Activated CD4-positive, alpha-beta T cell treated with anti-CD3 and anti-CD28 coated beads, Interleukin-2, amount 10 ng/mL, durations not matched to agents 7 days and 5 days (primary cell): Measurements from ENCODE around the gene GALNT12. TPM values are rescaled to one million over a fixed set of nuclear protein-coding genes. Genes with fewer than 3 reads are reported as not detected.
A peak's percentile ranks its signal among the peaks of the same experiment; 100 is the strongest.

Experiments
- CTCF ChIA-PET: fragments of 350-600 bp; sonication (Branson Sonifier 250); formaldehyde crosslinking; loops from one replicate; lab custom pipeline; 2021; ENCODE audit warnings: antibody characterized with exemption; lab: Charles Lee
- POLR2A ChIA-PET: fragments of 350-600 bp; sonication (Branson Sonifier 250); formaldehyde crosslinking; loops from one replicate; lab custom pipeline; 2021; ENCODE audit warnings: antibody characterized with exemption; lab: Charles Lee
- DNase-seq: peaks from one replicate; pipeline ENCODE4 v3.0.0-alpha.2; 2020
- H3K27ac Mint-ChIP-seq: one replicate; pipeline ENCODE4 v1.8.0; 2021; ENCODE audit warnings: mild to moderate bottlenecking, moderate library complexity, mixed read lengths
- H3K27me3 Mint-ChIP-seq: one replicate; pipeline ENCODE4 v1.8.0; 2021; ENCODE audit warnings: mixed read lengths
- H3K36me3 Mint-ChIP-seq: one replicate; pipeline ENCODE4 v1.8.0; 2021; ENCODE audit warnings: low read depth, mixed read lengths
- H3K4me1 Mint-ChIP-seq: one replicate; pipeline ENCODE4 v1.8.0; 2021; ENCODE audit warnings: mixed read lengths
- H3K4me3 Mint-ChIP-seq: one replicate; pipeline ENCODE4 v1.8.0; 2021; ENCODE audit warnings: mild to moderate bottlenecking, moderate library complexity, mixed read lengths
- H3K9me3 Mint-ChIP-seq: one replicate; pipeline ENCODE4 v1.8.0; 2021; ENCODE audit warnings: mixed read lengths
- total RNA-seq, 2 experiments: library from RNA; stranded (reverse); gene quantifications; one replicate each; pipeline ENCODE4 v1.2.3, GENCODE V29; 2021

Gene GALNT12
- total RNA-seq, 2 experiments from 2014 or later = 9.7 to 10.1 TPM

GRCh38 chr9:98861781-98862504, 54.5 kb downstream of the GALNT12 start:
- ChIA-PET POLR2A (no interaction called here), CTCF (interaction anchor here (0.7 kb wide), 1 partner anchor 410 kb away, joined by 3 read pairs; no protein-coding TSS in a partner anchor)
- Mint-ChIP-seq H3K4me3 (no peak overlapping the region), H3K9me3 (no peaks in the 10 kb centered on the region), H3K27me3 (peaks cover 15% of the 10 kb centered on the region), H3K4me1 (no peaks in the 10 kb centered on the region), H3K36me3 (no peaks in the 10 kb centered on the region), H3K27ac (no peak overlapping the region)
- DNase-seq = no peak

- no peaks in the 10 kb centered on the region for H3K4me1 Mint-ChIP-seq
- ChIA-PET CTCF (no interaction called here), POLR2A (no interaction called here)
- peak overlapping the region; percentile 7 for H3K27ac Mint-ChIP-seq
- no peak overlapping the region for H3K4me3 Mint-ChIP-seq
- H3K27me3 Mint-ChIP-seq = peaks cover 13% of the 10 kb centered on the region
- H3K36me3 Mint-ChIP-seq = no peaks in the 10 kb centered on the region
- DNase-seq = no peak
- H3K9me3 Mint-ChIP-seq = no peaks in the 10 kb centered on the region
These were observed 55.5 kb downstream of the GALNT12 start for GRCh38 chr9:98862936-98863335.

- H3K4me1 Mint-ChIP-seq = no peaks in the 10 kb centered on the region
- H3K27ac Mint-ChIP-seq = no peak overlapping the region
- no peak overlapping the region for H3K4me3 Mint-ChIP-seq
- H3K36me3 Mint-ChIP-seq = no peaks in the 10 kb centered on the region
- H3K9me3 Mint-ChIP-seq = no peaks in the 10 kb centered on the region
- no peak for DNase-seq
- POLR2A ChIA-PET = no interaction called here
- peaks cover 13% of the 10 kb centered on the region for H3K27me3 Mint-ChIP-seq
- CTCF ChIA-PET = no interaction called here
These were observed 57.1 kb downstream of the GALNT12 start for GRCh38 chr9:98864281-98865174.

- no peaks in the 10 kb centered on the region for H3K9me3 Mint-ChIP-seq
- no peaks in the 10 kb centered on the region for H3K36me3 Mint-ChIP-seq
- ChIA-PET POLR2A (no interaction called here), CTCF (no interaction called here)
- no peak overlapping the region for H3K27ac Mint-ChIP-seq
- H3K4me1 Mint-ChIP-seq = no peaks in the 10 kb centered on the region
- no peak for DNase-seq
- H3K27me3 Mint-ChIP-seq = peaks cover 12% of the 10 kb centered on the region
- H3K4me3 Mint-ChIP-seq = no peak overlapping the region
These were observed 57.9 kb downstream of the GALNT12 start for GRCh38 chr9:98865284-98865875.

- no peak overlapping the region for H3K4me3 Mint-ChIP-seq
- H3K27ac Mint-ChIP-seq = no peak overlapping the region
- no peaks in the 10 kb centered on the region for H3K4me1 Mint-ChIP-seq
- CTCF ChIA-PET = interaction anchor here (0.8 kb wide), 1 partner anchor 18 kb away, joined by 3 read pairs; no protein-coding TSS in a partner anchor
- H3K27me3 Mint-ChIP-seq = peaks cover 12% of the 10 kb centered on the region
- POLR2A ChIA-PET = no interaction called here
- H3K9me3 Mint-ChIP-seq = no peaks in the 10 kb centered on the region
- DNase-seq = no peak
- no peaks in the 10 kb centered on the region for H3K36me3 Mint-ChIP-seq
These were observed 59.1 kb downstream of the GALNT12 start for GRCh38 chr9:98866435-98867102.

GRCh38 chr9:98867103-98867428, 59.6 kb downstream of the GALNT12 start:
- Mint-ChIP-seq H3K4me3 (no peak overlapping the region), H3K9me3 (no peaks in the 10 kb centered on the region), H3K36me3 (no peaks in the 10 kb centered on the region), H3K4me1 (no peaks in the 10 kb centered on the region), H3K27me3 (peaks cover 12% of the 10 kb centered on the region), H3K27ac (no peak overlapping the region)
- no peak for DNase-seq
- ChIA-PET CTCF (interaction anchor here (0.8 kb wide), 1 partner anchor 19 kb away, joined by 3 read pairs; no protein-coding TSS in a partner anchor), POLR2A (no interaction called here)

- Mint-ChIP-seq H3K27ac (no peak overlapping the region), H3K4me3 (no peak overlapping the region), H3K36me3 (no peaks in the 10 kb centered on the region), H3K4me1 (no peaks in the 10 kb centered on the region), H3K9me3 (no peaks in the 10 kb centered on the region), H3K27me3 (peaks cover 12% of the 10 kb centered on the region)
- ChIA-PET POLR2A (no interaction called here), CTCF (interaction anchor here (0.8 kb wide), 1 partner anchor 19 kb away, joined by 3 read pairs; no protein-coding TSS in a partner anchor)
- DNase-seq = no peak
These were observed 60.1 kb downstream of the GALNT12 start for GRCh38 chr9:98867429-98868168.

- POLR2A ChIA-PET = no interaction called here
- H3K9me3 Mint-ChIP-seq = no peaks in the 10 kb centered on the region
- H3K27ac Mint-ChIP-seq = no peak overlapping the region
- peaks cover 12% of the 10 kb centered on the region for H3K27me3 Mint-ChIP-seq
- no peaks in the 10 kb centered on the region for H3K36me3 Mint-ChIP-seq
- CTCF ChIA-PET = interaction anchor here (0.6 to 0.7 kb wide), 2 partner anchors 86 to 1391 kb away, joined by 3 to 4 read pairs; no protein-coding TSS in a partner anchor
- no peaks in the 10 kb centered on the region for H3K4me1 Mint-ChIP-seq
- DNase-seq = no peak
- H3K4me3 Mint-ChIP-seq = no peak overlapping the region
These were observed 61.7 kb downstream of the GALNT12 start for GRCh38 chr9:98869078-98869745.

GRCh38 chr9:98869866-98870265, 62.4 kb downstream of the GALNT12 start:
- Mint-ChIP-seq H3K27ac (no peak overlapping the region), H3K36me3 (no peaks in the 10 kb centered on the region), H3K9me3 (no peaks in the 10 kb centered on the region), H3K4me3 (no peak overlapping the region), H3K4me1 (no peaks in the 10 kb centered on the region), H3K27me3 (peaks cover 12% of the 10 kb centered on the region)
- POLR2A ChIA-PET = no interaction called here
- no peak for DNase-seq
- CTCF ChIA-PET = interaction anchor here (0.7 kb wide), 1 partner anchor 85 kb away, joined by 3 read pairs; no protein-coding TSS in a partner anchor

- H3K36me3 Mint-ChIP-seq = no peaks in the 10 kb centered on the region
- H3K9me3 Mint-ChIP-seq = no peaks in the 10 kb centered on the region
- no peak overlapping the region for H3K4me3 Mint-ChIP-seq
- ChIA-PET POLR2A (no interaction called here), CTCF (interaction anchor here (0.7 to 1.2 kb wide), 2 partner anchors 41 to 242 kb away, joined by 3 read pairs; no protein-coding TSS in a partner anchor)
- peaks cover 6% of the 10 kb centered on the region for H3K27me3 Mint-ChIP-seq
- DNase-seq = no peak
- H3K4me1 Mint-ChIP-seq = no peaks in the 10 kb centered on the region
- H3K27ac Mint-ChIP-seq = no peak overlapping the region
These were observed 63.5 kb downstream of the GALNT12 start for GRCh38 chr9:98870782-98871557.

GRCh38 chr9:98871558-98872065, 64.1 kb downstream of the GALNT12 start:
- Mint-ChIP-seq H3K4me3 (no peak overlapping the region), H3K27ac (no peak overlapping the region), H3K4me1 (no peaks in the 10 kb centered on the region), H3K27me3 (peaks cover 3% of the 10 kb centered on the region), H3K36me3 (no peaks in the 10 kb centered on the region), H3K9me3 (no peaks in the 10 kb centered on the region)
- DNase-seq = no peak
- ChIA-PET CTCF (interaction anchor here (1.2 kb wide), 1 partner anchor 40 kb away, joined by 3 read pairs; no protein-coding TSS in a partner anchor), POLR2A (no interaction called here)
